Activated B cell treated with CpG ODN at 0.5 μM for 24 hours (primary cell): ENCODE measurements around the gene TRAF2. TPM values are rescaled to one million over a fixed set of nuclear protein-coding genes. Genes with fewer than 3 reads are reported as not detected.

Experiments
- ATAC-seq: fragments of 200-7000 bp; cut with Tn5 transposase; one replicate; pipeline ENCODE4 v1.10.0; 2021; ENCODE audit warnings: low read depth, mild to moderate bottlenecking, moderate library complexity
- CTCF ChIA-PET: fragments of 350-600 bp; sonication (Branson Sonifier 250); formaldehyde crosslinking; loops from one replicate; lab custom pipeline; 2021; ENCODE audit warnings: antibody characterized with exemption; lab: Charles Lee
- POLR2A ChIA-PET: fragments of 350-600 bp; sonication (Branson Sonifier 250); formaldehyde crosslinking; loops from one replicate; lab custom pipeline; 2021; ENCODE audit warnings: antibody characterized with exemption; lab: Charles Lee
- DNase-seq: peaks from one replicate; pipeline ENCODE4 v3.0.0; 2022
- H3K27ac Mint-ChIP-seq: one replicate; pipeline ENCODE4 v1.8.0; 2020; ENCODE audit warnings: mixed read lengths
- H3K27me3 Mint-ChIP-seq: one replicate; pipeline ENCODE4 v1.8.0; 2021; ENCODE audit warnings: mixed read lengths
- H3K36me3 Mint-ChIP-seq: one replicate; pipeline ENCODE4 v1.8.0; 2021; ENCODE audit warnings: low read depth, mixed read lengths
- H3K4me1 Mint-ChIP-seq: one replicate; pipeline ENCODE4 v1.8.0; 2021; ENCODE audit warnings: mixed read lengths
- H3K4me3 Mint-ChIP-seq: one replicate; pipeline ENCODE4 v1.8.0; 2020; ENCODE audit warnings: mild to moderate bottlenecking, mixed read lengths
- H3K9me3 Mint-ChIP-seq: one replicate; pipeline ENCODE4 v1.8.0; 2020; ENCODE audit warnings: mixed read lengths
- CTCF ChIP-seq: fragments of 200-600 bp; IDR thresholded peaks from one replicate; pipeline ENCODE4 v1.8.0; 2022; ENCODE audit warnings: antibody characterized with exemption, mild to moderate bottlenecking
- intact Hi-C: fragments of 100-400 bp; cut with micrococcal nuclease; formaldehyde crosslinking; loops from one replicate; pipeline ENCODE4 v1.15.1; 2024
- total RNA-seq: library from RNA; stranded (reverse); gene quantifications from 2 replicates; pipeline ENCODE4 v1.2.3, GENCODE V29; 2022

The TRAF2 gene
- total RNA-seq, 1 donor from 2014 or later, result 58.2 TPM

- ATAC-seq (no peak), DNase-seq (no peak)
- Mint-ChIP-seq H3K9me3 (no peaks in the 10 kb centered on the region), H3K27ac (peak overlapping the region; percentile 39), H3K4me1 (peaks cover 59% of the 10 kb centered on the region), H3K4me3 (no peak overlapping the region), H3K36me3 (peaks cover 58% of the 10 kb centered on the region), H3K27me3 (no peaks in the 10 kb centered on the region)
- TF ChIP-seq CTCF, result no peak
- intact Hi-C loops, result no loop called here
- ChIA-PET POLR2A (interaction anchor here (2.4 to 8.2 kb wide), 2 partner anchors 12 to 18 kb away, joined by 12 to 95 read pairs; partner anchors contain the start of gene TRAF2), CTCF (interaction anchor here (0.6 to 1.4 kb wide), 2 partner anchors 55 to 123 kb away, joined by 3 read pairs; no protein-coding TSS in a partner anchor)
Observed at GRCh38 chr9:136899196-136899595, 12.9 kb downstream of the TRAF2 start.

GRCh38 chr9:136900556-136900955, 14.2 kb downstream of the TRAF2 start:
- DNase-seq (no peak), ATAC-seq (no peak)
- peak overlapping the region; percentile 95 for H3K27ac Mint-ChIP-seq
- peaks cover 55% of the 10 kb centered on the region for H3K4me1 Mint-ChIP-seq
- H3K9me3 Mint-ChIP-seq, result no peaks in the 10 kb centered on the region
- TF ChIP-seq CTCF, result no peak
- intact Hi-C loops, result loop anchor here (5.0 kb wide), 1 partner anchor 33 kb away; the partner anchor contains the start of gene EDF1
- peak overlapping the region; percentile 28 for H3K4me3 Mint-ChIP-seq
- POLR2A ChIA-PET, result interaction anchor here (2.4 to 8.2 kb wide), 2 partner anchors 8 to 13 kb away, joined by 11 to 95 read pairs; partner anchors contain the start of gene TRAF2
- H3K36me3 Mint-ChIP-seq, result peaks cover 54% of the 10 kb centered on the region
- CTCF ChIA-PET, result no interaction called here
- H3K27me3 Mint-ChIP-seq, result no peaks in the 10 kb centered on the region

- ChIA-PET CTCF (interaction anchor here (1.3 to 1.9 kb wide), 2 partner anchors 43 to 59 kb away, joined by 6 to 8 read pairs; partner anchors contain the start of genes AJM1, C8G and FBXW5), POLR2A (interaction anchor here (0.6 to 8.2 kb wide), 8 partner anchors 9 to 91 kb away, joined by 3 to 95 read pairs (median 8); partner anchors contain the start of genes EDF1, PAXX and TRAF2)
- no peaks in the 10 kb centered on the region for H3K9me3 Mint-ChIP-seq
- no peak overlapping the region for H3K4me3 Mint-ChIP-seq
- H3K27ac Mint-ChIP-seq, result peak overlapping the region; percentile 95
- DNase-seq (no peak), ATAC-seq (no peak)
- intact Hi-C loops, result loop anchor here (5.0 kb wide), 1 partner anchor 34 kb away; the partner anchor contains the start of gene EDF1
- H3K36me3 Mint-ChIP-seq, result peaks cover 56% of the 10 kb centered on the region
- TF ChIP-seq CTCF, result no peak
- no peaks in the 10 kb centered on the region for H3K27me3 Mint-ChIP-seq
- H3K4me1 Mint-ChIP-seq, result peaks cover 58% of the 10 kb centered on the region
Observed at GRCh38 chr9:136900988-136901515, 14.7 kb downstream of the TRAF2 start.

- ATAC-seq (peak; percentile 60), DNase-seq (peak; percentile 42)
- no peak for TF ChIP-seq CTCF
- Mint-ChIP-seq H3K27me3 (no peaks in the 10 kb centered on the region), H3K4me1 (peaks cover 64% of the 10 kb centered on the region), H3K9me3 (no peaks in the 10 kb centered on the region), H3K27ac (peak overlapping the region; percentile 95), H3K4me3 (peak overlapping the region; percentile 72), H3K36me3 (peaks cover 60% of the 10 kb centered on the region)
- POLR2A ChIA-PET, result interaction anchor here (0.6 to 8.2 kb wide), 22 partner anchors 9 to 339 kb away, joined by 3 to 95 read pairs (median 5); partner anchors contain the start of genes AJM1, EDF1, FBXW5 and FUT7
- intact Hi-C loops, result loop anchor here (1.0 to 5.0 kb wide), 6 partner anchors 15 to 59 kb away; partner anchors contain the start of genes AJM1, EDF1, FBXW5 and TRAF2
- CTCF ChIA-PET, result interaction anchor here (0.7 to 1.9 kb wide), 6 partner anchors 15 to 128 kb away, joined by 3 to 8 read pairs (median 5); partner anchors contain the start of genes AJM1, C8G, FBXW5 and TRAF2
Observed at GRCh38 chr9:136901516-136902258, 15.4 kb downstream of the TRAF2 start.
